ENCODE results near the gene CPSF4.

DNA sequence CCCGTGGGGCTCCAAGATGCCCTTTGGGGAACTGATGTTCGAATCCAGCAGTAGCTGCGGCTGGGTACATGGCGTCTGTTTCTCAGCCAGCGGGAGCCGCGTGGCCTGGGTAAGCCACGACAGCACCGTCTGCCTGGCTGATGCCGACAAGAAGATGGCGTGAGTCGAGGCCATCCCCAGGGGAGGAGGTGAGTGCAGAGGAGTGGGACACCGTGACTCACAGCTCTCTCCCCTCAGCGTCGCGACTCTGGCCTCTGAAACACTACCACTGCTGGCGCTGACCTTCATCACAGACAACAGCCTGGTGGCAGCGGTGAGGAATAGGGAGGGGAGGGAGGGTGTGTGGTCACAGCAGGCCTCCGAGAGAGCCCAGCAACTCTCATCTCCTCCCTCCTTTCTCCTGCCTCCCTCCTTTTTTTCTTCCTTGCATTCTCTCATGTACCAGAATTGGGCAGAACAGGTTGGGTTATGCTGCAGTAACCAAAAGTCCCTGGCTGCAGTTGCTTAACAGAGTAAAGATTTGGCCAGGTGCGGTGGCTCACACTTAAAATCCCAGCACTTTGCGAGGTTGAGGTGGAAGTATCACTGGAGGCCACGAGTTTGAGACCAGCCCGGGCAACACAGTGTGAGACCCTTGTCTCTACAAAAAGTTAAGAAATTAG, 47.7 kb upstream of the CPSF4 start:
- TF ChIP-seq L3MBTL2 (conservative IDR thresholded peaks at IDR 0.05) (no peak), ELF4 (IDR thresholded peaks at IDR 0.05) (no peak), SP1 (IDR thresholded peaks at IDR 0.05) (no peak), SUZ12 (IDR thresholded peaks at IDR 0.05) (no peak)
- TF ChIP-seq, protein P1, sequence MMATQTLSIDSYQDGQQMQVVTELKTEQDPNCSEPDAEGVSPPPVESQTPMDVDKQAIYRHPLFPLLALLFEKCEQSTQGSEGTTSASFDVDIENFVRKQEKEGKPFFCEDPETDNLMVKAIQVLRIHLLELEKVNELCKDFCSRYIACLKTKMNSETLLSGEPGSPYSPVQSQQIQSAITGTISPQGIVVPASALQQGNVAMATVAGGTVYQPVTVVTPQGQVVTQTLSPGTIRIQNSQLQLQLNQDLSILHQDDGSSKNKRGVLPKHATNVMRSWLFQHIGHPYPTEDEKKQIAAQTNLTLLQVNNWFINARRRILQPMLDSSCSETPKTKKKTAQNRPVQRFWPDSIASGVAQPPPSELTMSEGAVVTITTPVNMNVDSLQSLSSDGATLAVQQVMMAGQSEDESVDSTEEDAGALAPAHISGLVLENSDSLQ (IDR thresholded peaks at IDR 0.05) = no peak
